CD4-positive, alpha-beta memory T cell (primary cell): ENCODE measurements around the gene LMAN2. TPM values are rescaled to one million over a fixed set of nuclear protein-coding genes. Genes with fewer than 3 reads are reported as not detected.

Source experiments
- CTCF ChIA-PET: fragments of 350-600 bp; sonication (Branson Sonifier 250); formaldehyde crosslinking; loops from one replicate; lab custom pipeline; 2021; ENCODE audit warnings: inconsistent platforms; ENCODE audit not compliant: partially characterized antibody; lab: Charles Lee
- POLR2A ChIA-PET: fragments of 350-600 bp; sonication (Branson Sonifier 250); formaldehyde crosslinking; loops from one replicate; lab custom pipeline; 2021; ENCODE audit not compliant: partially characterized antibody; lab: Charles Lee
- DNase-seq, 5 donors: peaks; one replicate each; pipeline versions ENCODE4 v3.0.0 to v3.0.0-alpha.2; 2020 to 2022; ENCODE audit warnings: mixed read lengths in 1 of 5
- H3K27ac ChIP-seq: one replicate; pipeline ENCODE4 v1.7.0; 2013; ENCODE audit warnings: low read depth, low read length
- H3K27me3 ChIP-seq: 2 replicates; pipeline ENCODE4 v1.7.0; 2013; ENCODE audit warnings: mild to moderate bottlenecking, low read length, moderate library complexity; ENCODE audit not compliant: insufficient read depth
- H3K36me3 ChIP-seq: 2 replicates; pipeline ENCODE4 v1.7.0; 2013; ENCODE audit warnings: mild to moderate bottlenecking, low read length, moderate library complexity; ENCODE audit not compliant: insufficient read depth
- H3K4me1 ChIP-seq: 2 replicates; pipeline ENCODE4 v1.7.0; 2013; ENCODE audit warnings: mild to moderate bottlenecking, low read length, moderate library complexity; ENCODE audit not compliant: insufficient read depth
- H3K4me3 ChIP-seq, 2 donors: one replicate each; pipeline ENCODE4 v1.7.0; 2013; ENCODE audit warnings: low read length in 2 of 2, mild to moderate bottlenecking in 1 of 2
- H3K9me3 ChIP-seq, 2 donors: one replicate each; pipeline ENCODE4 v1.7.0; 2013; ENCODE audit warnings: low read length in 2 of 2, control low read depth in 1 of 2; ENCODE audit not compliant: control insufficient read depth in 1 of 2
- H3K27ac Mint-ChIP-seq, 7 donors: one replicate each; pipeline ENCODE4 v1.8.0; 2020 to 2021; ENCODE audit warnings: mixed read lengths in 7 of 7, mild to moderate bottlenecking in 6 of 7, inconsistent platforms in 3 of 7, moderate library complexity in 3 of 7
- H3K27me3 Mint-ChIP-seq, 2 donors: one replicate each; pipeline ENCODE4 v1.8.0; 2020 to 2021; ENCODE audit warnings: mixed read lengths in 2 of 2
- H3K36me3 Mint-ChIP-seq, 2 donors: one replicate each; pipeline ENCODE4 v1.8.0; 2020 to 2021; ENCODE audit warnings: mixed read lengths in 2 of 2, inconsistent platforms in 1 of 2, mild to moderate bottlenecking in 1 of 2
- H3K4me1 Mint-ChIP-seq, 4 donors: one replicate each; pipeline ENCODE4 v1.8.0; 2020 to 2021; ENCODE audit warnings: mixed read lengths in 4 of 4, mild to moderate bottlenecking in 1 of 4
- H3K4me3 Mint-ChIP-seq, 8 donors: one replicate each; pipeline ENCODE4 v1.8.0; 2020 to 2021; ENCODE audit warnings: mixed read lengths in 8 of 8, mild to moderate bottlenecking in 7 of 8, moderate library complexity in 6 of 8, inconsistent platforms in 3 of 8
- H3K9me3 Mint-ChIP-seq, 8 donors: one replicate each; pipeline ENCODE4 v1.8.0; 2020 to 2021; ENCODE audit warnings: mixed read lengths in 8 of 8, mild to moderate bottlenecking in 5 of 8, inconsistent platforms in 3 of 8, moderate library complexity in 1 of 8
- intact Hi-C: fragments of 100-400 bp; cut with micrococcal nuclease; formaldehyde crosslinking; loops from one replicate; pipeline ENCODE4 v1.15.1; 2023
- polyA plus RNA-seq, 2 donors: library from polyadenylated mRNA; unstranded; fragments of 300-500 nt; fragmentation: Illumina TruSeq; gene quantifications; one replicate each; pipeline ENCODE4 v1.2.3, GENCODE V29; 2021
- total RNA-seq, 2 experiments: library from RNA; stranded (reverse); gene quantifications; one replicate each; pipeline ENCODE4 v1.2.3, GENCODE V29; 2021

The LMAN2 gene
- total and polyA plus RNA-seq, 4 experiments from 2014 or later = 114 to 322 (median 173) TPM

GRCh38 chr5:177393206-177393765 lies 41.8 kb upstream of the LMAN2 start:
- H3K4me3 ChIP-seq = no peak overlapping the region
- CTCF ChIA-PET = interaction anchor here (0.5 to 11.6 kb wide), 12 partner anchors 10 to 708 kb away, joined by 3 to 271 read pairs (median 4); partner anchors contain the start of gene PDLIM7
- peak in 1 of 5 donors; percentile 28 for DNase-seq
- no peaks in the 10 kb centered on the region for H3K27me3 ChIP-seq
- Mint-ChIP-seq H3K27me3 (no peaks in the 10 kb centered on the region), H3K4me1 (peaks cover 27 to 37% (median 32%) of the 10 kb centered on the region in 4 donors), H3K36me3 (no peaks in the 10 kb centered on the region), H3K4me3 (no peak overlapping the region), H3K9me3 (peaks cover 0 to 1% (median 0%) of the 10 kb centered on the region in 8 donors), H3K27ac (peak overlapping the region in 2 of 7 donors; percentile 6 to 74)
- H3K27ac ChIP-seq = no peak overlapping the region
- no peaks in the 10 kb centered on the region for H3K9me3 ChIP-seq
- no peaks in the 10 kb centered on the region for H3K36me3 ChIP-seq
- peaks cover 29% of the 10 kb centered on the region for H3K4me1 ChIP-seq
- POLR2A ChIA-PET = interaction anchor here (1.0 to 10.3 kb wide), 4 partner anchors 11 to 62 kb away, joined by 3 to 138 read pairs (median 48); partner anchors contain the start of genes PFN3 and PRR7
- intact Hi-C loops = loop anchor here (5.0 kb wide), 1 partner anchor 36 kb away; the partner anchor contains the start of gene RGS14

GRCh38 chr5:177392765-177393164 lies 41.3 kb upstream of the LMAN2 start:
- Histone ChIP-seq H3K4me1 (peaks cover 35% of the 10 kb centered on the region), H3K36me3 (no peaks in the 10 kb centered on the region), H3K27me3 (no peaks in the 10 kb centered on the region), H3K9me3 (no peaks in the 10 kb centered on the region), H3K27ac (no peak overlapping the region), H3K4me3 (no peak overlapping the region)
- peaks cover 31 to 40% (median 37%) of the 10 kb centered on the region in 4 donors for H3K4me1 Mint-ChIP-seq
- DNase-seq = peak in 1 of 5 donors; percentile 14
- no peaks in the 10 kb centered on the region for H3K36me3 Mint-ChIP-seq
- H3K4me3 Mint-ChIP-seq = no peak overlapping the region
- H3K27me3 Mint-ChIP-seq = no peaks in the 10 kb centered on the region
- CTCF ChIA-PET = interaction anchor here (1.0 to 11.6 kb wide), 10 partner anchors 11 to 111 kb away, joined by 3 to 271 read pairs (median 4); partner anchors contain the start of gene PDLIM7
- POLR2A ChIA-PET = interaction anchor here (1.0 to 10.3 kb wide), 4 partner anchors 11 to 62 kb away, joined by 3 to 138 read pairs (median 48); partner anchors contain the start of genes PFN3 and PRR7
- H3K27ac Mint-ChIP-seq = peak overlapping the region in 2 of 7 donors; percentile 6 to 55
- intact Hi-C loops = loop anchor here (5.0 kb wide), 1 partner anchor 35 kb away; the partner anchor contains the start of gene RGS14
- peaks cover 0 to 1% (median 0%) of the 10 kb centered on the region in 8 donors for H3K9me3 Mint-ChIP-seq

GRCh38 chr5:177390363-177391300 lies 39.2 kb upstream of the LMAN2 start:
- intact Hi-C loops = loop anchor here (1.0 to 5.0 kb wide), 6 partner anchors 12 to 111 kb away; partner anchors contain the start of genes PDLIM7 and RGS14
- Histone ChIP-seq H3K27ac (peak overlapping the region; percentile 71), H3K4me3 (no peak overlapping the region), H3K27me3 (no peaks in the 10 kb centered on the region), H3K9me3 (no peaks in the 10 kb centered on the region), H3K36me3 (no peaks in the 10 kb centered on the region), H3K4me1 (peaks cover 49% of the 10 kb centered on the region)
- CTCF ChIA-PET = interaction anchor here (0.7 to 11.6 kb wide), 53 partner anchors 9 to 276 kb away, joined by 3 to 295 read pairs (median 5); partner anchors contain the start of genes DBN1, DDX41, GRK6 and LMAN2
- peak overlapping the region in 7 of 8 donors; percentile 68 to 88 (median 79) for H3K4me3 Mint-ChIP-seq
- DNase-seq = peak; percentile 86 to 89 (median 88)
- peaks cover 31 to 58% (median 38%) of the 10 kb centered on the region in 4 donors for H3K4me1 Mint-ChIP-seq
- H3K27ac Mint-ChIP-seq = peak overlapping the region; percentile 79 to 98 (median 96)
- POLR2A ChIA-PET = interaction anchor here (0.6 to 10.3 kb wide), 23 partner anchors 12 to 116 kb away, joined by 3 to 138 read pairs (median 8); partner anchors contain the start of genes F12, GRK6, LMAN2 and PDLIM7
- no peaks in the 10 kb centered on the region for H3K9me3 Mint-ChIP-seq
- no peaks in the 10 kb centered on the region for H3K27me3 Mint-ChIP-seq
- no peaks in the 10 kb centered on the region for H3K36me3 Mint-ChIP-seq

DNA sequence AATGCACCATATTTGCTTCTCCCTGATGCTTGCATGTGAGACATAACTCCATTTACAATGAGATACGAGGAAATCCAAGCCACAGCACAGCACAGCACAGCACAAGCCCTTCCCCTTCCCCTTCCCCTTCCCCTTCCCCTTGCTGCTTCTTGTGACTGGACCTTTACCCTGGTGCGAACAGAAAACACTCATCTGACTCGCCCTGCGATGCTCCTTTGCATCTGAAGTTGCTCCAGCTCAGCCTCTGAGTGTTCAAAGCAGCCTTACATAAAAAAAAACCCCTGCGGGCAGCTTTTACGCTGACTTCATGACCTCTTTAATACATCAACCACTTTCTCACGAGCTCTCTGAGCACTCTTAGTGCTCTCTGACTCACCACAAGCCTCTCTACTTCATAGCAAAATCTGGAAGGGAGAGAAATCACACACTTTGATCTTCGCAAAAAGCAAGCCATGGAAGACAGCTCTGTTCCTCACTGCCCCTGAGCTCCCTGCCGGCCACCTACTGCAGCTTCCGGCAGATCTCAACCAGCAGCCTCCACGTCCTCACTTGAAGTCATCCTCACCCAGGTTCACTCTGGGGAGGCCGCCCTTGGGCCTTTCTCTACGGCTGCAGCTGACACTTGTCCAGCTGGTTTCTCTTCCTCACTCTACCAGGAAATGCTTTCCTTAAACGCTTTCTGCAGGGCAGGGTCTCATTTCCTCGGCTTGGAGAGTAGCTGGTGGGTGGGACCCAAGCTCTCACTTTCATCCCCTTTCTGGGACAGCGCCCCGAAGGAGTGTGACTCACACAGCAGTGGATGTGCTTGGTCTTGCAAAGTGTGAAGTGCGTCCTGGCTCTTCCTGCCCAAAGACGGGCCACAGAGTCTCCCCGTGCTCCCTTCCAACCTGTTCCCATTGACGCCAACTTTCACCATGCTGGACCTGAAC lies 38.0 kb upstream of the LMAN2 start:
- H3K9me3 ChIP-seq = no peaks in the 10 kb centered on the region
- H3K27me3 Mint-ChIP-seq = no peaks in the 10 kb centered on the region
- peak overlapping the region; percentile 71 for H3K27ac ChIP-seq
- DNase-seq = peak; percentile 73 to 88 (median 80)
- no peaks in the 10 kb centered on the region for H3K27me3 ChIP-seq
- H3K4me3 ChIP-seq = peak overlapping the region in 1 of 2 donors; percentile 4
- H3K27ac Mint-ChIP-seq = peak overlapping the region; percentile 79 to 98 (median 96)
- peaks cover 58% of the 10 kb centered on the region for H3K4me1 ChIP-seq
- H3K36me3 Mint-ChIP-seq = no peaks in the 10 kb centered on the region
- intact Hi-C loops = loop anchor here (1.0 to 5.0 kb wide), 8 partner anchors 10 to 112 kb away; partner anchors contain the start of genes PDLIM7 and RGS14
- no peaks in the 10 kb centered on the region for H3K36me3 ChIP-seq
- peaks cover 33 to 65% (median 43%) of the 10 kb centered on the region in 4 donors for H3K4me1 Mint-ChIP-seq
- ChIA-PET CTCF (interaction anchor here (1.0 to 11.6 kb wide), 36 partner anchors 11 to 276 kb away, joined by 3 to 295 read pairs (median 7); partner anchors contain the start of genes DDX41, F12, GRK6 and LMAN2), POLR2A (interaction anchor here (0.7 to 10.3 kb wide), 23 partner anchors 11 to 112 kb away, joined by 3 to 138 read pairs (median 8); partner anchors contain the start of genes F12, GRK6, LMAN2 and MXD3)
- no peaks in the 10 kb centered on the region for H3K9me3 Mint-ChIP-seq
- peak overlapping the region; percentile 62 to 88 (median 78) for H3K4me3 Mint-ChIP-seq

DNA sequence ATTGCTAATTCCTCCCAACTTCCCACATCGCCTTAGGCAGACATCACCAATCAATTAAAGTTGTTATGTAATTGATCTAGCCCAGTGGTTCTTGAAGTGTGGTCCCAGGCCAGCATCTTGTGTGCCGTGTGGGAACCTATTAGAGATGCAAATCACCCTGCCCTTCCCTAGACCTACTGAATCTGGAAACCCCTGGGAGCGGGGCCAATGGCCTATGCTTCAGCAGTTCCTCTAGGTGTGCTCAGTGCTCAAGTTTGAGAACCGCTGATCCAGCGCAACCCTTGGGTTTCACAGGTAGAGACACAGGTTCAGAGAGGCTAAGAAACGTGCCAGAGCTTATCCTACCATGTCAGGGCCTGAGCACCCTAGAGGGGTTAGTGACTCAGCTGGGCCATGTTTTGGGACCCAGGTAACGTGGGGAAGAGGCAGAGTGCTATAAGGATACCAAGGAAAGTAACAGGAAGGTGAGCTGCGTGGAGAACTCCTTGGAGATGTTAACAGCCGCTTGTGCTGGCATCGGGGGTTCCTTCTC lies 37.1 kb upstream of the LMAN2 start:
- intact Hi-C loops = loop anchor here (1.0 to 2.0 kb wide), 2 partner anchors 9 to 16 kb away; no protein-coding TSS in a partner anchor
- no peak overlapping the region for H3K4me3 ChIP-seq

More for the DNA sequence above, 37.1 kb upstream of the LMAN2 start:
- Histone ChIP-seq H3K36me3 (no peaks in the 10 kb centered on the region), H3K27me3 (no peaks in the 10 kb centered on the region), H3K27ac (peak overlapping the region; percentile 71), H3K9me3 (no peaks in the 10 kb centered on the region), H3K4me1 (peaks cover 58% of the 10 kb centered on the region)
- Mint-ChIP-seq H3K4me3 (peak overlapping the region in 7 of 8 donors; percentile 64 to 82 (median 78)), H3K36me3 (no peaks in the 10 kb centered on the region), H3K9me3 (peaks cover 0 to 1% (median 0%) of the 10 kb centered on the region in 8 donors), H3K4me1 (peaks cover 36 to 69% (median 43%) of the 10 kb centered on the region in 4 donors), H3K27me3 (no peaks in the 10 kb centered on the region), H3K27ac (peak overlapping the region; percentile 79 to 98 (median 96))
- DNase-seq = peak in 1 of 5 donors; percentile 34
- CTCF ChIA-PET = interaction anchor here (1.0 to 11.6 kb wide), 22 partner anchors 10 to 275 kb away, joined by 3 to 295 read pairs (median 23); partner anchors contain the start of genes GRK6, LMAN2, PDLIM7 and PFN3
- POLR2A ChIA-PET = interaction anchor here (0.8 to 10.3 kb wide), 13 partner anchors 10 to 113 kb away, joined by 4 to 138 read pairs (median 34); partner anchors contain the start of genes GRK6, LMAN2, MXD3 and PFN3
